DND-41 (cell line): ENCODE measurements around the gene ERVK3-1.
"Not testable (repeated sequence)": the region's sequence is repeated elsewhere in the genome, so short reads cannot be mapped to it uniquely, and the experiment has no call there.

Experiments
- ATAC-seq: fragments of 200-7000 bp; cut with Tn5 transposase; 3 replicates; pipeline ENCODE4 v1.9.1; 2021; ENCODE audit warnings: low read depth; ENCODE audit not compliant: insufficient read depth
- DNase-seq: peaks from one replicate; pipeline ENCODE4 v3.0.0-alpha.2; 2020
- H2AFZ ChIP-seq: 2 replicates; pipeline ENCODE4 v1.6.0; 2012; ENCODE audit warnings: low read depth, low read length
- H3K27ac ChIP-seq: 2 replicates; pipeline ENCODE4 v1.5.1; 2012; ENCODE audit warnings: low read length, inconsistent platforms
- H3K27me3 ChIP-seq: fragments of 200-600 bp; sonication (generic); 2 replicates; pipeline ENCODE4 v1.6.0; 2012; ENCODE audit warnings: low read length, mild to moderate bottlenecking, inconsistent platforms; ENCODE audit not compliant: insufficient read depth, poor library complexity
- H3K36me3 ChIP-seq: 2 replicates; pipeline ENCODE4 v1.5.1; 2012; ENCODE audit warnings: low read length, inconsistent platforms; ENCODE audit not compliant: insufficient read depth
- H3K4me1 ChIP-seq: 2 replicates; pipeline ENCODE4 v1.5.1; 2012; ENCODE audit warnings: mild to moderate bottlenecking, low read length; ENCODE audit not compliant: insufficient read depth
- H3K4me2 ChIP-seq: 2 replicates; pipeline ENCODE4 v1.6.0; 2012; ENCODE audit warnings: mild to moderate bottlenecking, moderate library complexity, low read length, inconsistent platforms; ENCODE audit not compliant: insufficient read depth
- H3K4me3 ChIP-seq, 2 experiments: fragments of 200-600 bp in 1 of 2; shearing (Covaris generic) in 1 of 2; 2 replicates each; pipeline ENCODE4 v1.5.1; 2012 to 2016; ENCODE audit warnings: inconsistent platforms in 2 of 2, low read length in 2 of 2, mild to moderate bottlenecking in 2 of 2, low read depth in 1 of 2, moderate library complexity in 1 of 2
- H3K79me2 ChIP-seq: 2 replicates; pipeline ENCODE4 v1.6.0; 2012; ENCODE audit warnings: low read length, inconsistent platforms; ENCODE audit not compliant: insufficient read depth
- H3K9ac ChIP-seq: 2 replicates; pipeline ENCODE4 v1.6.0; 2012; ENCODE audit warnings: low read depth, mild to moderate bottlenecking, inconsistent platforms, low read length, moderate library complexity
- H3K9me3 ChIP-seq: 2 replicates; pipeline ENCODE4 v1.5.1; 2012; ENCODE audit warnings: low read length, moderate library complexity, mild to moderate bottlenecking, inconsistent platforms; ENCODE audit not compliant: insufficient read depth, severe bottlenecking
- H4K20me1 ChIP-seq: 2 replicates; pipeline ENCODE4 v1.6.0; 2012; ENCODE audit warnings: low read length; ENCODE audit not compliant: insufficient read depth
- EZH2 ChIP-seq: IDR thresholded peaks from 3 replicates; pipeline ENCODE4 v1.6.1; 2012; ENCODE audit warnings: borderline replicate concordance, low read depth, mild to moderate bottlenecking, moderate library complexity, low read length, inconsistent platforms; ENCODE audit not compliant: severe bottlenecking
- TF ChIP-seq, protein P1 (sequence below): IDR thresholded peaks from 2 replicates; pipeline ENCODE4 v1.5.1; 2012; ENCODE audit warnings: borderline replicate concordance, low read length, moderate library complexity, mild to moderate bottlenecking; ENCODE audit not compliant: poor library complexity, severe bottlenecking; ENCODE audit errors: extremely low read depth

Gene ERVK3-1

GRCh38 chr19:58305932-58306323, 751 bp downstream of the ERVK3-1 start:
- Histone ChIP-seq H3K27me3 (no peaks in the 10 kb centered on the region), H3K4me3 (peak overlapping the region; percentile 50 to 83), H3K79me2 (peaks cover 66% of the 10 kb centered on the region), H3K4me2 (peak overlapping the region; percentile 72), H3K27ac (peak overlapping the region; percentile 92), H3K9ac (peak overlapping the region; percentile 80), H4K20me1 (peaks cover 16% of the 10 kb centered on the region; the same call in 1 of the 2 replicates), H3K4me1 (peaks cover 35% of the 10 kb centered on the region), H3K9me3 (no peaks in the 10 kb centered on the region), H3K36me3 (peaks cover 58% of the 10 kb centered on the region), H2AFZ (peak overlapping the region; percentile 90; the same call in 1 of the 2 replicates)
- no peak for TF ChIP-seq EZH2
- TF ChIP-seq, protein P1, sequence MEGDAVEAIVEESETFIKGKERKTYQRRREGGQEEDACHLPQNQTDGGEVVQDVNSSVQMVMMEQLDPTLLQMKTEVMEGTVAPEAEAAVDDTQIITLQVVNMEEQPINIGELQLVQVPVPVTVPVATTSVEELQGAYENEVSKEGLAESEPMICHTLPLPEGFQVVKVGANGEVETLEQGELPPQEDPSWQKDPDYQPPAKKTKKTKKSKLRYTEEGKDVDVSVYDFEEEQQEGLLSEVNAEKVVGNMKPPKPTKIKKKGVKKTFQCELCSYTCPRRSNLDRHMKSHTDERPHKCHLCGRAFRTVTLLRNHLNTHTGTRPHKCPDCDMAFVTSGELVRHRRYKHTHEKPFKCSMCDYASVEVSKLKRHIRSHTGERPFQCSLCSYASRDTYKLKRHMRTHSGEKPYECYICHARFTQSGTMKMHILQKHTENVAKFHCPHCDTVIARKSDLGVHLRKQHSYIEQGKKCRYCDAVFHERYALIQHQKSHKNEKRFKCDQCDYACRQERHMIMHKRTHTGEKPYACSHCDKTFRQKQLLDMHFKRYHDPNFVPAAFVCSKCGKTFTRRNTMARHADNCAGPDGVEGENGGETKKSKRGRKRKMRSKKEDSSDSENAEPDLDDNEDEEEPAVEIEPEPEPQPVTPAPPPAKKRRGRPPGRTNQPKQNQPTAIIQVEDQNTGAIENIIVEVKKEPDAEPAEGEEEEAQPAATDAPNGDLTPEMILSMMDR, result no peak
- peak; percentile 38 for DNase-seq
- no peak for ATAC-seq

- DNase-seq, result no peak
- TF ChIP-seq, protein P1, result no peak
- TF ChIP-seq EZH2, result no peak
- Histone ChIP-seq H3K4me2 (peak overlapping the region; percentile 36; the same call in 1 of the 2 replicates), H3K27me3 (no peaks in the 10 kb centered on the region), H3K9ac (no peak overlapping the region), H2AFZ (no peak overlapping the region), H3K36me3 (peaks cover 69% of the 10 kb centered on the region), H3K4me1 (peaks cover 35% of the 10 kb centered on the region), H3K79me2 (peaks cover 66% of the 10 kb centered on the region), H4K20me1 (peaks cover 32% of the 10 kb centered on the region), H3K9me3 (no peaks in the 10 kb centered on the region), H3K4me3 (no peak overlapping the region), H3K27ac (no peak overlapping the region)
- no peak for ATAC-seq
Observed at GRCh38 chr19:58307736-58308135, 2.6 kb downstream of the ERVK3-1 start.

DNA sequence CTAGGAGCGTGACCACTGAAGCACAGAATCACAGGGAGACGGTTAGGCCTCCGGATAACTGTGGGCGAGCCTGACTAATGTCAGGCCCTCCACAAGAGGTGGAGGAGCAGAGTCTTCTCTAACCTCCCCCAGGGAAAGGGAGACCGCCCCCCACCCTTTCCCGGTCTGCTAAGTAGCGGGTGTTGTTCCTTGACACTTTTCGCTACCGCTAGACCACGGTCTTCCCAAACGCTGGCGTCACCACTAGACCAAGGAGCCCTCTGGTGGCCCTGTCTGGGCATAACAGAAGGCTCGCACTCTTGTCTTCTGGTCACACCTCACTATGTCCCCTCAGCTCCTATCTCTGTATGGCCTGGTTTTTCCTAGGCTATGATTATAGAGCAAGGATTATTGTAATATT, 5.5 kb downstream of the ERVK3-1 start:
- H3K4me1 ChIP-seq, result peaks cover 20% of the 10 kb centered on the region
- H4K20me1 ChIP-seq, result peaks cover 41% of the 10 kb centered on the region
- not testable (repeated sequence) for H3K9ac ChIP-seq, H2AFZ ChIP-seq, ATAC-seq, H3K27me3 ChIP-seq, H3K9me3 ChIP-seq, H3K4me3 ChIP-seq, H3K27ac ChIP-seq, H3K4me2 ChIP-seq
- H3K36me3 ChIP-seq, result peaks cover 92% of the 10 kb centered on the region
- peak; percentile 35 for DNase-seq
- TF ChIP-seq, protein P1, result peak; percentile 39
- H3K79me2 ChIP-seq, result peaks cover 53% of the 10 kb centered on the region

DNA sequence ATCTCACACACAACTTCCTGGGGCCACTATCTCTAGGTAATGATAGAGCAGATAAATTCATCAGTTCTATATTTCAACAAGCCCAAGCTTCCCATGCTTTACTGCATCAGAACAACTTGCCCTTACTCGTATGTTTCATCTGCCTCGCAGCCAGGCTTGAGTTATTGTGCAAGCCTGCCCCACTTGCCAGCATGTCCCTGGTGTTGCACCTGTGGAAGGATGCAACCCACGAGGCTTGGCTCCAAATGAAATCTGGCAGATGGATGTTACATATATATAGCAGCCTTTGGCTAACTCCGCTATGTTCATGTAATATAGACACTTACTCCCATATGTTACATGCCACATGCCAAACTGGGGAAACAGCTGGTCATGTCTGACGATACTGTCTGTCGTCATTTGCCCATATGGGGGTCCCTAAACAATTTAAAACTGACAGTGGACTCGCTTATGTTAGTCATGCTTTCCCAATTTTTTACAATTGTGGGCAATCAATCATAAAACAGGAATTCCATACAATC, 6.2 kb downstream of the ERVK3-1 start:
- H3K36me3 ChIP-seq, result peaks cover 91% of the 10 kb centered on the region
- no peaks in the 10 kb centered on the region for H3K9me3 ChIP-seq
- H3K79me2 ChIP-seq, result peaks cover 46% of the 10 kb centered on the region
- no peak overlapping the region for H3K4me3 ChIP-seq
- H3K27ac ChIP-seq, result no peak overlapping the region
- no peaks in the 10 kb centered on the region for H3K27me3 ChIP-seq
- peaks cover 13% of the 10 kb centered on the region for H3K4me1 ChIP-seq
- H4K20me1 ChIP-seq, result peaks cover 41% of the 10 kb centered on the region
- no peak overlapping the region for H3K9ac ChIP-seq
- no peak overlapping the region for H2AFZ ChIP-seq
- H3K4me2 ChIP-seq, result no peak overlapping the region
- no peak for ATAC-seq
- TF ChIP-seq, protein P1, result no peak
- TF ChIP-seq EZH2, result no peak
- DNase-seq, result no peak
